T-cell (primary cell): ENCODE measurements around the gene SLC35B2. TPM values are rescaled to one million over a fixed set of nuclear protein-coding genes. Genes with fewer than 3 reads are reported as not detected.

Experiments used
- ATAC-seq, 4 experiments: fragments of 200-7000 bp in 3 of 4; fragments of 150-1000 bp in 1 of 4; cut with Tn5 transposase; replicated peaks in 1 of 4; 1 replicate in 3 of 4; 2 replicates in 1 of 4; pipeline ENCODE4 v1.10.0; 2021; ENCODE audit warnings: moderate library complexity in 3 of 4, mild to moderate bottlenecking in 2 of 4, moderate number of reproducible peaks in 1 of 4
- CTCF ChIA-PET, 2 donors: fragments of 300-600 bp; sonication (Branson Sonifier 250); formaldehyde crosslinking; loops; one replicate each; lab custom pipeline; 2022; ENCODE audit warnings: antibody characterized with exemption in 2 of 2; lab: Charles Lee
- POLR2A ChIA-PET, 2 donors: fragments of 300-600 bp; sonication (Branson Sonifier 250); formaldehyde crosslinking; loops; one replicate each; lab custom pipeline; 2022; ENCODE audit warnings: antibody characterized with exemption in 2 of 2; lab: Charles Lee
- DNase-seq, 35 experiments: peaks; one replicate each; pipeline versions ENCODE4 v3.0.0 to v3.0.0-alpha.2; 2013 to 2023
- H3K27ac ChIP-seq: one replicate; pipeline ENCODE4 v1.5.1; 2013; ENCODE audit warnings: low read length
- H3K27me3 ChIP-seq, 2 experiments: replicated peaks in 1 of 2; 1 replicate in 1 of 2; 2 replicates in 1 of 2; pipeline versions ENCODE4 v1.6.1 to v1.7.0; 2013; ENCODE audit warnings: low read length in 1 of 2, mixed read lengths in 1 of 2; ENCODE audit not compliant: control insufficient read depth in 2 of 2, insufficient read depth in 2 of 2; ENCODE audit errors: extremely low read depth in 1 of 2
- H3K36me3 ChIP-seq, 2 donors: 1 replicate in 1 of 2; 2 replicates in 1 of 2; pipeline versions ENCODE4 v1.6.1 to v1.7.0; 2013; ENCODE audit warnings: low read length in 1 of 2; ENCODE audit not compliant: control insufficient read depth in 2 of 2, insufficient read depth in 1 of 2; ENCODE audit errors: extremely low read depth in 1 of 2
- H3K4me1 ChIP-seq, 2 experiments: 1 replicate in 1 of 2; 2 replicates in 1 of 2; pipeline versions ENCODE4 v1.6.1 to v1.7.0; 2013; ENCODE audit warnings: low read length in 2 of 2, mixed read lengths in 1 of 2; ENCODE audit not compliant: insufficient read depth in 2 of 2, control insufficient read depth in 1 of 2; ENCODE audit errors: extremely low read depth in 1 of 2
- H3K4me3 ChIP-seq, 2 donors: 1 replicate in 1 of 2; 2 replicates in 1 of 2; pipeline versions ENCODE4 v1.5.1 to v1.7.0; 2013; ENCODE audit warnings: mild to moderate bottlenecking in 2 of 2, low read length in 1 of 2, moderate library complexity in 1 of 2; ENCODE audit not compliant: control insufficient read depth in 1 of 2; ENCODE audit errors: extremely low read depth in 1 of 2
- H3K9me3 ChIP-seq: 2 replicates; pipeline ENCODE4 v1.7.0; 2013
- H3K27ac Mint-ChIP-seq, 2 donors: one replicate each; pipeline ENCODE4 v1.8.0; 2020 to 2021; ENCODE audit warnings: mild to moderate bottlenecking in 2 of 2, mixed read lengths in 2 of 2
- H3K27me3 Mint-ChIP-seq, 2 donors: one replicate each; pipeline ENCODE4 v1.8.0; 2021 to 2022; ENCODE audit warnings: mixed read lengths in 2 of 2
- H3K36me3 Mint-ChIP-seq: one replicate; pipeline ENCODE4 v1.8.0; 2021; ENCODE audit warnings: mixed read lengths
- H3K4me1 Mint-ChIP-seq, 3 donors: one replicate each; pipeline ENCODE4 v1.8.0; 2020 to 2022; ENCODE audit warnings: mixed read lengths in 3 of 3, mild to moderate bottlenecking in 1 of 3
- H3K4me3 Mint-ChIP-seq, 3 donors: one replicate each; pipeline ENCODE4 v1.8.0; 2020 to 2022; ENCODE audit warnings: mild to moderate bottlenecking in 3 of 3, mixed read lengths in 3 of 3, moderate library complexity in 3 of 3
- H3K9me3 Mint-ChIP-seq, 3 donors: one replicate each; pipeline ENCODE4 v1.8.0; 2020 to 2022; ENCODE audit warnings: mixed read lengths in 3 of 3
- WGBS: methylation state at CpG from one replicate; pipeline ENCODE4 v1.1.5; 2013; ENCODE audit warnings: missing lambda C conversion rate; ENCODE audit not compliant: insufficient coverage; 5-methylcytosine and 5-hydroxymethylcytosine counted together
- total RNA-seq, 35 experiments: library from RNA in 6 of 35; stranded (reverse) in 6 of 35; fragments of 120-200 nt in 1 of 35; gene quantifications; one replicate each; pipeline versions ENCODE4 v1.2.1 to v1.2.4 and lab custom pipeline; 2013 to 2026

The SLC35B2 gene
- total RNA-seq, 5 donors from 2014 or later (not counting 1 experiment from before 2014, with no cell fraction given), result 14.6 to 21.8 (median 20.3) TPM

DNA sequence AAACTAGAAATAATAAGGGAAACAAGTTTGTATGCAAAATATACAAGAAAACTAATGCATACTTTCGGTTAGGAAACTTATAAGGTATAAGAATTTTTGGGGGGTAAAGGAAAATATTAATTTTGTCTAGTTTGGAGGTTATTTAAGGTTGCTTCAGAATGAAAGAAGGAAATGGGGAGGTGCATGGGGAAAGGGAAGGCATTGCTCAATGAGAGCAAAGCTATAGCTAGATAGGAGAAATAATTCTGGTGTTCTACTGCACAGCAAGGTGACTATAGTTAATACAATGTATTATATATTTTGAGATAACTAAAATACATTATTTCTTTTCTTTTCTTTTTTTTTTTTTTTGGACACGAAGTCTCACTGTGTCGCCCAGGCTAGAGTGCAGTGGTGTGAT lies 46.0 kb downstream of the SLC35B2 start:
- Mint-ChIP-seq H3K4me1 (no peaks in the 10 kb centered on the region), H3K27ac (no peak overlapping the region), H3K9me3 (no peaks in the 10 kb centered on the region), H3K36me3 (no peaks in the 10 kb centered on the region), H3K4me3 (no peak overlapping the region), H3K27me3 (peaks cover 0 to 3% of the 10 kb centered on the region in 2 donors)
- 71% methylated on average over 1 of the region's 3 CpGs for WGBS
- ChIA-PET POLR2A (no interaction called here), CTCF (no interaction called here)
- Histone ChIP-seq H3K36me3 (no peaks in the 10 kb centered on the region), H3K27me3 (peaks cover 0 to 17% of the 10 kb centered on the region in 2 experiments), H3K4me3 (no peak overlapping the region), H3K4me1 (no peaks in the 10 kb centered on the region), H3K27ac (no peak overlapping the region), H3K9me3 (no peaks in the 10 kb centered on the region)
- DNase-seq, result no peak
- ATAC-seq, result no peak

- no peaks in the 10 kb centered on the region for H3K9me3 ChIP-seq
- no peak for ATAC-seq
- no peaks in the 10 kb centered on the region for H3K36me3 ChIP-seq
- H3K27me3 ChIP-seq, result peaks cover 0 to 19% of the 10 kb centered on the region in 2 experiments
- H3K27ac ChIP-seq, result no peak overlapping the region
- Mint-ChIP-seq H3K4me1 (no peaks in the 10 kb centered on the region), H3K36me3 (no peaks in the 10 kb centered on the region), H3K27me3 (peaks cover 2 to 3% of the 10 kb centered on the region in 2 donors), H3K4me3 (no peak overlapping the region), H3K27ac (no peak overlapping the region), H3K9me3 (no peaks in the 10 kb centered on the region)
- H3K4me3 ChIP-seq, result no peak overlapping the region
- no peak for DNase-seq
- CTCF ChIA-PET, result no interaction called here
- POLR2A ChIA-PET, result interaction anchor here in 1 of 2 donors (0.7 kb wide), 1 partner anchor 14 kb away, joined by 4 read pairs; no protein-coding TSS in a partner anchor
- no peaks in the 10 kb centered on the region for H3K4me1 ChIP-seq
- WGBS, result 50% methylated on average over 1 of the region's 6 CpGs
Measured at GRCh38 chr6:44207966-44208365, 49.4 kb downstream of the SLC35B2 start.

Other genes starting within 250 kb of the SLC35B2 start
- 10 to 100 TPM; 12.0 to 24.2 (median 22.3) TPM for gene MRPL14, start 130.1 kb downstream of the SLC35B2 start, total RNA-seq
- gene TMEM63B, start 130.0 kb downstream of the SLC35B2 start, total RNA-seq, result 10 to 100 TPM; 16.6 to 21.1 (median 19.3) TPM
- under 1 TPM in 1 of 5 donors, not detected in 4; 0.79 TPM for gene CAPN11, start 98.7 kb downstream of the SLC35B2 start, total RNA-seq
- gene MYMX, start 40.6 kb downstream of the SLC35B2 start, total RNA-seq, result not detected
- 1 to 10 TPM; 1.3 to 8.0 (median 3.4) TPM for gene SLC29A1, start 33.9 kb downstream of the SLC35B2 start, total RNA-seq
- gene HSP90AB1, start 10.4 kb downstream of the SLC35B2 start, total RNA-seq, result 100 to 1,000 TPM; 394 to 454 (median 404) TPM
- 10 to 100 TPM in 4 of 5 donors, 1 to 10 TPM in 1; 9.9 to 35.0 (median 13.6) TPM for gene NFKBIE, start 8.0 kb upstream of the SLC35B2 start, total RNA-seq
- under 1 TPM in 3 of 5 donors, not detected in 2; 0.13 to 0.18 (median 0.14) TPM for gene TMEM151B, start 12.9 kb upstream of the SLC35B2 start, total RNA-seq
- gene AARS2, start 55.8 kb upstream of the SLC35B2 start, total RNA-seq, result 10 to 100 TPM; 16.7 to 28.5 (median 25.8) TPM
- gene SPATS1, start 85.1 kb upstream of the SLC35B2 start, total RNA-seq, result not detected
- gene CDC5L, start 130.2 kb upstream of the SLC35B2 start, total RNA-seq, result 10 to 100 TPM; 16.9 to 18.8 (median 17.9) TPM